IPS-18c (cell line): ENCODE measurements around the gene SMARCD1.
A peak's percentile ranks its signal among the peaks of the same experiment; 100 is the strongest.

Source experiments
- H3K4me3 ChIP-seq: 2 replicates; pipeline ENCODE4 v1.7.0; 2013; ENCODE audit warnings: low read depth, mild to moderate bottlenecking, low read length, moderate library complexity; ENCODE audit not compliant: insufficient read depth
- H3K9me3 ChIP-seq: one replicate; pipeline ENCODE4 v1.6.1; 2013; ENCODE audit warnings: mild to moderate bottlenecking, low read length, moderate library complexity; ENCODE audit not compliant: control insufficient read depth, insufficient read depth

Gene SMARCD1

GRCh38 chr12:50084775-50085614, at the start of gene SMARCD1:
SMARCD1 (plus strand) TSS chr12:50085342; CDS start chr12:50085370, 28 bp downstream.
- Histone ChIP-seq H3K9me3 (no peaks in the 10 kb centered on the region), H3K4me3 (peak within 1 kb of the TSS; percentile 77)

- H3K4me3 ChIP-seq: no peak overlapping the region
- H3K9me3 ChIP-seq: no peaks in the 10 kb centered on the region
These were observed 46.8 kb upstream of the SMARCD1 start for GRCh38 chr12:50038336-50038735.

- no peaks in the 10 kb centered on the region for H3K9me3 ChIP-seq
These were observed 45.8 kb upstream of the SMARCD1 start for GRCh38 chr12:50039151-50039835.

GRCh38 chr12:50040657-50041056, 44.5 kb upstream of the SMARCD1 start:
- Histone ChIP-seq H3K9me3 (no peaks in the 10 kb centered on the region), H3K4me3 (no peak overlapping the region)

More at GRCh38 chr12:50039151-50039835, 45.8 kb upstream of the SMARCD1 start:
- no peak overlapping the region for H3K4me3 ChIP-seq

- Histone ChIP-seq H3K4me3 (no peak overlapping the region), H3K9me3 (no peaks in the 10 kb centered on the region)
These were observed 43.9 kb upstream of the SMARCD1 start for GRCh38 chr12:50041062-50041860.

GRCh38 chr12:50041962-50042361, 43.2 kb upstream of the SMARCD1 start:
- Histone ChIP-seq H3K9me3 (no peaks in the 10 kb centered on the region), H3K4me3 (no peak overlapping the region)

- no peaks in the 10 kb centered on the region for H3K9me3 ChIP-seq
- H3K4me3 ChIP-seq: no peak overlapping the region
These were observed 42.4 kb upstream of the SMARCD1 start for GRCh38 chr12:50042693-50043092.

- H3K4me3 ChIP-seq: no peak overlapping the region
- no peaks in the 10 kb centered on the region for H3K9me3 ChIP-seq
These were observed 41.8 kb upstream of the SMARCD1 start for GRCh38 chr12:50043308-50043707.

- Histone ChIP-seq H3K4me3 (no peak overlapping the region), H3K9me3 (no peaks in the 10 kb centered on the region)
These were observed 41.3 kb upstream of the SMARCD1 start for GRCh38 chr12:50043854-50044253.

- H3K4me3 ChIP-seq: no peak overlapping the region
- peaks cover 2% of the 10 kb centered on the region for H3K9me3 ChIP-seq
These were observed 37.4 kb upstream of the SMARCD1 start for GRCh38 chr12:50047693-50048250.

- Histone ChIP-seq H3K4me3 (no peak overlapping the region), H3K9me3 (peaks cover 2% of the 10 kb centered on the region)
These were observed 35.7 kb upstream of the SMARCD1 start for GRCh38 chr12:50049254-50050118.

GRCh38 chr12:50050119-50050385, 35.1 kb upstream of the SMARCD1 start:
- H3K4me3 ChIP-seq: peak overlapping the region; percentile 46; the same call in 1 of the 2 replicates

GRCh38 chr12:50050410-50051098, 34.6 kb upstream of the SMARCD1 start:
- H3K4me3 ChIP-seq: peak overlapping the region; percentile 46
- peaks cover 4% of the 10 kb centered on the region for H3K9me3 ChIP-seq

More at GRCh38 chr12:50050119-50050385, 35.1 kb upstream of the SMARCD1 start:
- peaks cover 2% of the 10 kb centered on the region for H3K9me3 ChIP-seq

GRCh38 chr12:50051101-50051806, 33.9 kb upstream of the SMARCD1 start:
- Histone ChIP-seq H3K9me3 (peaks cover 4% of the 10 kb centered on the region), H3K4me3 (peak overlapping the region; percentile 28)

- peaks cover 4% of the 10 kb centered on the region for H3K9me3 ChIP-seq
- no peak overlapping the region for H3K4me3 ChIP-seq
These were observed 32.6 kb upstream of the SMARCD1 start for GRCh38 chr12:50052544-50052943.
